GM19328 (cell line): Measurements from ENCODE around the gene HOATZ.

Experiments used
- ATAC-seq: cut with Tn5 transposase; IDR thresholded peaks from one replicate; pipeline ENCODE4 v1.9.1; 2021; ENCODE audit warnings: mild to moderate bottlenecking, moderate library complexity; ENCODE audit not compliant: unreplicated experiment

HOATZ gene

GRCh38 chr11:111548525-111548924 is 33.9 kb downstream of the HOATZ start:
- ATAC-seq, result no peak

DNA sequence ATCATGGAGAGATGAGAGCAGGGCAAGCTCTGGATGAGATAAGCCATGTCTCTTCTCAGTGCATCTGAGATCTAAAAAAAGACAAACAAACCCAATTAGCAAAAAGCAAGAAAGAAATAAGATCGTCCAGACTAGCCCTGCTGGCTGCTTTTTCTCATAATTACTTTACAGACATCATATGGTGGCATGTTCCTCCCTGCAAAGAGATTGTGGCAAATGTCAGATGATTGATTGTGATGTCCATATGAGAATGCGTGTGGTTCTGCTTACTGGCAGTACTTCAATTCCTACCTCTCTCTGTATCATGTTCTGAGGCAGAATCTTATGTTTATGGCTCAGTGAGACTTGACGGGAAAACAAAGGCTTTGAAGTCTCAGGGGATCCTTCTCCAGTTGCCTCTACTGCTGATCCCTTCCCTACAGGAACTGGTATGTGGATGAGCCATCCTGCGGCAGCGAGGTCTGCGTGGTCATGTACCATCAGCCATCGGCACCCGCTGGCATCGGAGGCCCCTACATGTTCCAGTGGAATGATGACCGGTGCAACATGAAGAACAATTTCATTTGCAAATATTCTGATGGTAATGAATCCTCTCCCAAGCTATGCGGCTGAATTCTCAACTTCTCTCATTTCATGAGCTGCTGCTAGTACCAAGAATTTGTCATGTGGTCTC is 34.8 kb downstream of the HOATZ start:
- ATAC-seq, result no peak

DNA sequence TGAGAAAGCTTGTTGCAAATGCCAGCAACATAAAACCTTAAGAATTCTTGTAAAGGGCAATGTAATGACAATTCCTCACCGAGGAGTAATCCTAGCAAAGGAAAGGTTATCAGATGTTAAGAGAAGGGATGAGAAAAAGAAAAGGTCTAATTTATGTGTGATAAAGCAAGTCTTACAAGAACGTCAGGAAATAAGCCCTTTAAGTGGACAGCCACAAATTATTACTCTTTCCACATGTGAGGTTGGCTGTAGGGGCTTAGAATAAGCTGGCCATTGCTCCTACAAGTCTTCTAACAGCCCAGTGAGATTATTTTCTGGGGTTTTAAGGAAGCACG is 35.3 kb downstream of the HOATZ start:
- no peak for ATAC-seq

- no peak for ATAC-seq
Measured at GRCh38 chr11:111550258-111550657, 35.7 kb downstream of the HOATZ start.

- ATAC-seq, result no peak
Measured at GRCh38 chr11:111554532-111554931, 40.0 kb downstream of the HOATZ start.

DNA sequence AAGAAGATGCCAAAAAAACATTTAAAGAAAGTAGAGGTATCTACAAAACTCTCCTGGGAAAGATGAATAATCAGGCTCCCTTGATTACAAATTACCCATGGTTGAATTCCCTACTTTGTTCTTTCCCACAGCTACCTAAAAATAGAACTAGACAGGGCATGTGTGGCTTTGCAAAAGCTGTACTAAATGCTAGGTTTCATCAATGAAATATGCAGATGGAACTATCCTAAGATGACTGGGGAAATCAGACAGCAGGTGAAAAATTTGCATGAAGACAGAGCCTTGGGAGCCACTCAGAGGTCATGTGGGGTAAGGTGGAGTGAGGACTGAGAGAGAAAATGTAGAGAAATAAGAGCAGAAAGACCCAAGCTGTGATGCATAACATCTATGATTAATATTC is 40.7 kb downstream of the HOATZ start:
- no peak for ATAC-seq

DNA sequence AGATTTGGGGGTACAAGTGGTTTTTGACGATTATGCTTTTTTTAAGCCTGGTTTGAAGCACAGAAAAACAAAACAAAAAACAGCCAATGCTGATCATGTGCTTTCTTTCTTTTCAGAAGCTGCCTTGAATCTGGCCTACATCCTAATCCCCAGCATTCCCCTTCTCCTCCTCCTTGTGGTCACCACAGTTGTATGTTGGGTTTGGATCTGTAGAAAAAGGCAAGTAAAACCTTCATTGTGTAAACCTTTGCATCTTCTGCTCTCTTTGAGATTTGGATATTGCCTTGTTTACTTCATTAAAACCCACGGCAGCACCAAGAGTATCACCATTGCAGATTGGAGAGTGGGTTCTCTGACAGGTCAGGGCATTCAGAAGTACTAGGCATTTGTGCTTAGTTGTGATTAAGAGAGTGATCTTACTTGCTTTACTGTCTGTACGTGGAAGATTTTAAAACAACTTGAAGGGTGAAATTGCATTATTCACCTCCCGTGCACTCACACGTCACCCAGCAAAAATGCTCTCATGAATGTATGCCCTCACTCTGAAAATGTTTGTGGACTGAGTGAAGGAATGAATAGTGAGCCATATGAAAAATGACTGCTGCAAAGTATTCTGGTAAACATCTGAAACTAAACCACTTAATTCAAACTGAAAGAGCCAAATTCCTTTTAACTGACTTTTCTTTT is 43.0 kb downstream of the HOATZ start:
- no peak for ATAC-seq

- ATAC-seq, result no peak
Measured at GRCh38 chr11:111559800-111560464, 45.4 kb downstream of the HOATZ start.

- no peak for ATAC-seq
Measured at GRCh38 chr11:111560800-111561199, 46.2 kb downstream of the HOATZ start.

- no peak for ATAC-seq
Measured at GRCh38 chr11:111561306-111561705, 46.7 kb downstream of the HOATZ start.

GRCh38 chr11:111561791-111562325 is 47.3 kb downstream of the HOATZ start:
- no peak for ATAC-seq

DNA sequence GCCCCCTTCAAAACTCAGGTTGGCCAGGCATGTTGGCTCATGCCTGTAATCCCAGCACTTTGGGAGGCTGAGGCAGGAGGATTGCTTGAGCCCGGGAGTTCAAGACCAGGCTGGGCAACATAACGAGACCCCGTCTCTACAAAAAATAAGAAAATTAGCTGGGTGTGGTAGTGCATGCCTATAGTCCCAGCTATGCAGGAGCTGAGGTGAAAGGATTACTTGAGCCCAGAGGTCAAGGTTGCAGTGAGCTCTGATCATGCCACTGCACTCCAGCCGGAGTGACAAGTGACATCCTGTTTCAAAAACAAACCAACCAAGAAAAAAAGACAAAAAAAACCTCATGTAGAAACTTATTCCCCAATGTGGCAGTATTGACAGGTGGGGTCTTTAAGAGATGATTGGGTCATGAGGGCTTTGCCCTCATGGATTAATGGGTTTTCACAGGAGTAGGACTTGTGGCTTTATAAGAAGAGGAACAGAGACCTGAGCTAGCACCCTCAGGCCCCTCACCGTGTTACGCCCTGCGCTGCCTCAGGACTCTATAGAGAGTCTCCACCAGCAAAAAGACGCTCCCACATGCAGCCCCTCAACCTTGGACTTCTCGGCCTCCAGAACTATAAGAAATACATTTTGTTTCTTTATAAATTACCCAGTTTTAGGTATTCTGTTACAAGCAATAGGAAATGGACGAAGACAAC is 48.3 kb downstream of the HOATZ start:
- ATAC-seq, result no peak

- no peak for ATAC-seq
Measured at GRCh38 chr11:111565114-111565720, 50.6 kb downstream of the HOATZ start.

DNA sequence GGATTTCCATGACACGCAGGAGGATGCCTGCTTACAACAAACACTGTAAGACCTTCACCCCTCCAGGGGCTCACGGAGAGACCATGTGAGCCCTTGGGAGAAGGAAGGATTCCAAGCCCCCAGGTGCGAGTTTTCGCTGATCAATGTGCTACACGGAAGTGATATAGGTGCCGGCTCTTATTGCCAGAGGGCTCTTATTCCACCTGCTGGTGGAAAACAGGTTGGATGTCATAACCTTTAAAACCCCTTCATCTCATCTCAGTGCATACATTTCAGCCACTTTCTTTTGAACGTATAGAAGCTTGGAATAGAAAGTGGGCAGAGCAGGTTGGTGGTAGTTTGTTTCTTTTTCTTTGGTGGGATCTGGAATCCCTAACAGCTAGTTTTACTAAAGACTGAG is 51.7 kb downstream of the HOATZ start:
- ATAC-seq, result no peak

- no peak for ATAC-seq
Measured at GRCh38 chr11:111569476-111569875, 54.9 kb downstream of the HOATZ start.

DNA sequence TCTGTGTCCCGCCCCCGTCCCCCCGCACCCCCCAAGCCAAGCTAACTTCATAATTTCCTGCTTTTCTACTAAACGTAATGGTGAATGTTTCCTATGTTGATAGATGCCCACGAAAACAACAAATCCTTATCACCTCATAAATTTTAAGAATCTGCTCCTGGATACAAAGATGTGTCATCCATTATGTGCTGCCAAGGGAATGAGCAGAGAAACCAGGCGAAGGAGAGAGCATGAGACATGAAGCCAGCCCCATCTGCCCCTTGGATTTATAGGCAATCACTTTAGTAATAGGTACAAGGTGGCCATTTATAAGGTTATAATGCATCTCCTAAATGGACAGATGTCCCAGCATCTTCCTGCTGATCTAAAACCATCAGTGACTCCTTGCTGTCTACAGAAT is 56.2 kb downstream of the HOATZ start:
- no peak for ATAC-seq

DNA sequence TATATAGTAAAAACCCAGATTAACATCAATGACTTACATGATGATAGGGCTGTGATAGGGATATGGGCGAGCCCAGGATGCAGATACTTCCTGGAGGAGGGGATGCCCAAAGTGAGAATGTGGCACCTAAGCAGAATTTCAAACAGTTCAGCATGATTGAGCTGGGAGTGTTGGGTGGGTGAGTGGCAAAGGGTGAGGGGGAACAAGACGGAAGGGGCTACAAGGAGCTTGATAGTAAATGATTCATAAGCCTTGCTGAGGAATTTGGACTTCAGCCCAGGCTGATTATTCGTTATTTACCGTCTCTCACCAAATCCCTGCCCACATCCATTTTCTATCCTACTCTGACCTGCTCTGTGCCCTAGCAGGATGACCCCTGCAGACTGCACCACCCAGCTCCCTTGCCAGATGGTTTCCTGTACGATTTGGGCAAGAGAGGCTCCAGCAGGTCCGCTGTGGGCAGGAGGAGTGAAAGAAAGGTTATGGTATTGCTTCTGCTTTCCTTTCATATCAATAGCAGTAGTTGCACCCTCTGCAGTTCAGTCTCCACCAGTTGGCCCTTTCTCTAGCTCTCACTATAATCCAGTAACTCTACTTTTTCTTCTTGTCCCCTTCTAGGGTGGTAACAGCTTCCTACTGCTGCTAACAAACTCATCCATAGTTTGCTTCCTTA is 57.4 kb downstream of the HOATZ start:
- ATAC-seq, result no peak

- no peak for ATAC-seq
Measured at GRCh38 chr11:111572581-111572980, 58.0 kb downstream of the HOATZ start.

DNA sequence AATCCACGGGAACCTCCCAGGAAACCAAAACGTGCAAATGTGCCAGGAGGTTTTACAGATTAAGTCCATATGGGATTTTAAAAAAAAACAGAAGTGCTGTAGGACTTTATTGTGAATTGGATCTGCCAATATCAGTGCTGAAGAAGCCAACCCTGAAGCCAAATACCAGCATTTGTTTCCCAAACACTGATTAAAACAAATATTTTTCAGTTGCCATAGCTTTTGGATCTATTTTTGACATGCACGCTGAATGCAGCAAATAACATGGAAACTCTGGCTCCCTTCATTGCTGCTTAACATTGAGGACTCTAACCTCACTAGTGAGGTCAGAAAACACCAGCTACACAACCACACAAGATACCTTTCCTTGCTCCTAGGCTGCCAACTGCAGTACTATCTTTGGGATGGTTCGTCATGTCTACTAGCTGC is 59.3 kb downstream of the HOATZ start:
- no peak for ATAC-seq
